Activated CD8-positive, alpha-beta memory T cell treated with anti-CD3 and anti-CD28 coated beads, Interleukin-2, amount 10 ng/mL, durations not matched to agents 7 days and 5 days (primary cell): ENCODE data around the gene CSMD2. TPM values are rescaled to one million over a fixed set of nuclear protein-coding genes. Genes with fewer than 3 reads are reported as not detected.

Experiments
- ATAC-seq: fragments of 150-1000 bp; cut with Tn5 transposase; one replicate; pipeline ENCODE4 v1.10.0; 2021; ENCODE audit warnings: moderate library complexity
- CTCF ChIA-PET: fragments of 350-600 bp; sonication (Branson Sonifier 250); formaldehyde crosslinking; loops from one replicate; lab custom pipeline; 2021; ENCODE audit warnings: antibody characterized with exemption; lab: Charles Lee
- DNase-seq: peaks from one replicate; pipeline ENCODE4 v3.0.0-alpha.2; 2020
- H3K27ac Mint-ChIP-seq: one replicate; pipeline ENCODE4 v1.8.0; 2021; ENCODE audit warnings: mild to moderate bottlenecking, mixed read lengths
- H3K27me3 Mint-ChIP-seq: one replicate; pipeline ENCODE4 v1.8.0; 2021; ENCODE audit warnings: mixed read lengths
- H3K36me3 Mint-ChIP-seq: one replicate; pipeline ENCODE4 v1.8.0; 2021; ENCODE audit warnings: mild to moderate bottlenecking, mixed read lengths
- H3K4me1 Mint-ChIP-seq: one replicate; pipeline ENCODE4 v1.8.0; 2021; ENCODE audit warnings: mixed read lengths
- H3K4me3 Mint-ChIP-seq: one replicate; pipeline ENCODE4 v1.8.0; 2021; ENCODE audit warnings: mild to moderate bottlenecking, moderate library complexity, mixed read lengths
- H3K9me3 Mint-ChIP-seq: one replicate; pipeline ENCODE4 v1.8.0; 2022; ENCODE audit warnings: low read depth, mixed read lengths
- total RNA-seq, 2 experiments: library from RNA; stranded (reverse); gene quantifications; one replicate each; pipeline ENCODE4 v1.2.3, GENCODE V29; 2021

Gene CSMD2
- total RNA-seq, 2 experiments from 2014 or later, result not detected

- Mint-ChIP-seq H3K36me3 (peaks cover 3% of the 10 kb centered on the region), H3K4me1 (peaks cover 7% of the 10 kb centered on the region), H3K27me3 (peaks cover 66% of the 10 kb centered on the region), H3K9me3 (no peaks in the 10 kb centered on the region), H3K4me3 (no peak overlapping the region), H3K27ac (no peak overlapping the region)
- ATAC-seq, result no peak
- CTCF ChIA-PET, result no interaction called here
- no peak for DNase-seq
Observed at GRCh38 chr1:34167389-34167788, 2.4 kb upstream of the CSMD2 start.

- ATAC-seq, result no peak
- DNase-seq, result no peak
- no peak overlapping the region for H3K4me3 Mint-ChIP-seq
- H3K27ac Mint-ChIP-seq, result no peak overlapping the region
- peaks cover 7% of the 10 kb centered on the region for H3K4me1 Mint-ChIP-seq
- CTCF ChIA-PET, result no interaction called here
- H3K27me3 Mint-ChIP-seq, result peaks cover 65% of the 10 kb centered on the region
- peaks cover 3% of the 10 kb centered on the region for H3K36me3 Mint-ChIP-seq
- no peaks in the 10 kb centered on the region for H3K9me3 Mint-ChIP-seq
Observed at GRCh38 chr1:34166625-34167361, 1.8 kb upstream of the CSMD2 start.

GRCh38 chr1:34166191-34166624, 1.2 kb upstream of the CSMD2 start:
- CTCF ChIA-PET, result no interaction called here

GRCh38 chr1:34165422-34165921, 442 bp upstream of the CSMD2 start:
- no peak for DNase-seq
- CTCF ChIA-PET, result no interaction called here
- H3K27me3 Mint-ChIP-seq, result peaks cover 70% of the 10 kb centered on the region

More at GRCh38 chr1:34166191-34166624, 1.2 kb upstream of the CSMD2 start:
- Mint-ChIP-seq H3K27me3 (peaks cover 69% of the 10 kb centered on the region), H3K9me3 (no peaks in the 10 kb centered on the region), H3K4me1 (peaks cover 7% of the 10 kb centered on the region), H3K27ac (no peak overlapping the region), H3K36me3 (peaks cover 3% of the 10 kb centered on the region), H3K4me3 (no peak overlapping the region)
- ATAC-seq (no peak), DNase-seq (no peak)

GRCh38 chr1:34163792-34164731, 968 bp downstream of the CSMD2 start:
- DNase-seq (no peak), ATAC-seq (no peak)
- H3K9me3 Mint-ChIP-seq, result no peaks in the 10 kb centered on the region
- peak overlapping the region; percentile 56 for H3K4me3 Mint-ChIP-seq
- CTCF ChIA-PET, result interaction anchor here (1.1 to 1.6 kb wide), 2 partner anchors 8 to 530 kb away, joined by 5 to 12 read pairs; no protein-coding TSS in a partner anchor
- peaks cover 7% of the 10 kb centered on the region for H3K4me1 Mint-ChIP-seq
- H3K27me3 Mint-ChIP-seq, result peaks cover 82% of the 10 kb centered on the region
- peaks cover 3% of the 10 kb centered on the region for H3K36me3 Mint-ChIP-seq
- H3K27ac Mint-ChIP-seq, result no peak overlapping the region

More at GRCh38 chr1:34165422-34165921, 442 bp upstream of the CSMD2 start:
- H3K36me3 Mint-ChIP-seq, result peaks cover 3% of the 10 kb centered on the region
- no peaks in the 10 kb centered on the region for H3K9me3 Mint-ChIP-seq
- no peak for ATAC-seq
- no peak overlapping the region for H3K4me3 Mint-ChIP-seq
- peak overlapping the region; percentile 67 for H3K27ac Mint-ChIP-seq
- peaks cover 7% of the 10 kb centered on the region for H3K4me1 Mint-ChIP-seq

- Mint-ChIP-seq H3K27me3 (peaks cover 79% of the 10 kb centered on the region), H3K27ac (peak overlapping the region; percentile 36), H3K9me3 (no peaks in the 10 kb centered on the region), H3K36me3 (peaks cover 3% of the 10 kb centered on the region), H3K4me3 (peak overlapping the region; percentile 56), H3K4me1 (peaks cover 7% of the 10 kb centered on the region)
- CTCF ChIA-PET, result interaction anchor here (1.1 to 1.6 kb wide), 2 partner anchors 9 to 529 kb away, joined by 5 to 12 read pairs; no protein-coding TSS in a partner anchor
- ATAC-seq, result peak; percentile 53
- peak; percentile 51 for DNase-seq
Observed at GRCh38 chr1:34162852-34163766, 1.9 kb downstream of the CSMD2 start.

- DNase-seq (no peak), ATAC-seq (no peak)
- Mint-ChIP-seq H3K27me3 (peaks cover 29% of the 10 kb centered on the region), H3K4me1 (no peaks in the 10 kb centered on the region), H3K27ac (no peak overlapping the region), H3K4me3 (no peak overlapping the region), H3K9me3 (no peaks in the 10 kb centered on the region), H3K36me3 (no peaks in the 10 kb centered on the region)
- CTCF ChIA-PET, result no interaction called here
Observed at GRCh38 chr1:34156739-34157138, 8.3 kb downstream of the CSMD2 start.

GRCh38 chr1:34155860-34156259, 9.2 kb downstream of the CSMD2 start:
- H3K9me3 Mint-ChIP-seq, result no peaks in the 10 kb centered on the region
- no peak for DNase-seq
- H3K27me3 Mint-ChIP-seq, result peaks cover 21% of the 10 kb centered on the region
- ATAC-seq, result no peak
- no peaks in the 10 kb centered on the region for H3K36me3 Mint-ChIP-seq
- no peak overlapping the region for H3K27ac Mint-ChIP-seq
- H3K4me3 Mint-ChIP-seq, result no peak overlapping the region
- CTCF ChIA-PET, result no interaction called here
- no peaks in the 10 kb centered on the region for H3K4me1 Mint-ChIP-seq

GRCh38 chr1:34153246-34153645, 11.8 kb downstream of the CSMD2 start:
- Mint-ChIP-seq H3K4me3 (no peak overlapping the region), H3K27me3 (peaks cover 5% of the 10 kb centered on the region), H3K9me3 (no peaks in the 10 kb centered on the region), H3K36me3 (no peaks in the 10 kb centered on the region), H3K27ac (no peak overlapping the region), H3K4me1 (no peaks in the 10 kb centered on the region)
- DNase-seq (no peak), ATAC-seq (no peak)
- CTCF ChIA-PET, result no interaction called here

GRCh38 chr1:34149501-34149900, 15.5 kb downstream of the CSMD2 start:
- CTCF ChIA-PET, result no interaction called here
- H3K4me3 Mint-ChIP-seq, result no peak overlapping the region
- no peak for ATAC-seq
- H3K36me3 Mint-ChIP-seq, result no peaks in the 10 kb centered on the region
- peaks cover 3% of the 10 kb centered on the region for H3K27me3 Mint-ChIP-seq
- no peaks in the 10 kb centered on the region for H3K4me1 Mint-ChIP-seq
- no peak for DNase-seq
- H3K27ac Mint-ChIP-seq, result no peak overlapping the region
- no peaks in the 10 kb centered on the region for H3K9me3 Mint-ChIP-seq

- no peaks in the 10 kb centered on the region for H3K27me3 Mint-ChIP-seq
- H3K27ac Mint-ChIP-seq, result no peak overlapping the region
- CTCF ChIA-PET, result no interaction called here
- ATAC-seq (no peak), DNase-seq (no peak)
- H3K36me3 Mint-ChIP-seq, result no peaks in the 10 kb centered on the region
- H3K4me3 Mint-ChIP-seq, result no peak overlapping the region
- no peaks in the 10 kb centered on the region for H3K9me3 Mint-ChIP-seq
- no peaks in the 10 kb centered on the region for H3K4me1 Mint-ChIP-seq
Observed at GRCh38 chr1:34147301-34147700, 17.7 kb downstream of the CSMD2 start.

- no peaks in the 10 kb centered on the region for H3K27me3 Mint-ChIP-seq
- no peaks in the 10 kb centered on the region for H3K9me3 Mint-ChIP-seq
- no peak for DNase-seq
- ATAC-seq, result no peak
- H3K4me3 Mint-ChIP-seq, result no peak overlapping the region
- H3K4me1 Mint-ChIP-seq, result no peaks in the 10 kb centered on the region
- H3K27ac Mint-ChIP-seq, result no peak overlapping the region
- CTCF ChIA-PET, result no interaction called here
- H3K36me3 Mint-ChIP-seq, result no peaks in the 10 kb centered on the region
Observed at GRCh38 chr1:34144766-34145165, 20.3 kb downstream of the CSMD2 start.
